Measurements from ENCODE around the gene RMND5A. TPM values are rescaled to one million over a fixed set of nuclear protein-coding genes. Genes with fewer than 3 reads are reported as not detected.

The RMND5A gene
- total RNA-seq, 1 donor from 2014 or later: 26.6 TPM

DNA sequence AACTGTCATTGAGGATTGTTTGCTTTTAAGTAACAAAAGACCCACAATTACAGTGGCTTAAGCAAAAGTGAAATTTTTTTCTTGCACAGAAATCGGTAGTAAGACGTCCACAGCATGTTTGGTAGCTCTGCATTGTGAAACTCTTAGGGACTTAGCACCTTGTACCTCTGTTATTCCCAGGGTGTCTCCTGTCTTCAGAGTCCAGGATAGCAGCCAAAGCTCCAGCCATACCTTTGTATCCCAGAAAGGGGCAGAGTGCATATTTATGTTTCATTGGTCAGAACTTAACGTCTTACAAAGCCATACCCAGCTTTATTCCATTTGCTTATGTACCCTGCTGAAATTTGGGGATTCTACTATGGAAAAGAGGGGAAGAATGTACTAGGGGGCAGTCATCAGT is 32.8 kb downstream of the RMND5A start:
- no peaks in the 10 kb centered on the region for H3K36me3 ChIP-seq (ENCODE audit: control insufficient read depth, insufficient read depth, low read length)

DNA sequence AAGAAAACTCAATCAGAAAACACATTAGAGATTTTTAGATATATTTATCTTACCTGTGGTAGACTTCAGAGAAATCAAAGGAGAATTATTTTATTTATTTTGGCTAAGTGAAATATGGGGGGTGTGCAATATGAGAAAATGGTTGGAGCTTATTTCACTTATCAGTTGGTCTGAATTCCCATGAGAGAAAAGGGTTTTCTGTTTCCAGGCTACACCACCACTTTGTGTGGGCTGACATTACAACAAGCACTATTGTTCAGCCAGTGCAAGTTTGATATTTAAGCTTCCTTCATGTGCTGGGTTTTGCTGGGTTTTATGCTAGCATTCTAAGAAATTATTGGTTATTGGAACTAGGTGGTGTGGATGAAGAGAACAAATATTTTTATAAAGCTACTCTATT is 33.5 kb downstream of the RMND5A start:
- Histone ChIP-seq H3K36me3 (ENCODE audit: control insufficient read depth, insufficient read depth, low read length) (no peaks in the 10 kb centered on the region), H3K27me3 (ENCODE audit: control insufficient read depth, insufficient read depth, low read length) (no peaks in the 10 kb centered on the region), H3K4me3 (ENCODE audit: low read depth, low read length) (no peak overlapping the region)
- TF ChIP-seq, protein P1, sequence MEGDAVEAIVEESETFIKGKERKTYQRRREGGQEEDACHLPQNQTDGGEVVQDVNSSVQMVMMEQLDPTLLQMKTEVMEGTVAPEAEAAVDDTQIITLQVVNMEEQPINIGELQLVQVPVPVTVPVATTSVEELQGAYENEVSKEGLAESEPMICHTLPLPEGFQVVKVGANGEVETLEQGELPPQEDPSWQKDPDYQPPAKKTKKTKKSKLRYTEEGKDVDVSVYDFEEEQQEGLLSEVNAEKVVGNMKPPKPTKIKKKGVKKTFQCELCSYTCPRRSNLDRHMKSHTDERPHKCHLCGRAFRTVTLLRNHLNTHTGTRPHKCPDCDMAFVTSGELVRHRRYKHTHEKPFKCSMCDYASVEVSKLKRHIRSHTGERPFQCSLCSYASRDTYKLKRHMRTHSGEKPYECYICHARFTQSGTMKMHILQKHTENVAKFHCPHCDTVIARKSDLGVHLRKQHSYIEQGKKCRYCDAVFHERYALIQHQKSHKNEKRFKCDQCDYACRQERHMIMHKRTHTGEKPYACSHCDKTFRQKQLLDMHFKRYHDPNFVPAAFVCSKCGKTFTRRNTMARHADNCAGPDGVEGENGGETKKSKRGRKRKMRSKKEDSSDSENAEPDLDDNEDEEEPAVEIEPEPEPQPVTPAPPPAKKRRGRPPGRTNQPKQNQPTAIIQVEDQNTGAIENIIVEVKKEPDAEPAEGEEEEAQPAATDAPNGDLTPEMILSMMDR (IDR thresholded peaks at IDR 0.05; ENCODE audit: insufficient read depth, low read length, poor library complexity, severe bottlenecking): no peak
- DNase-seq (ENCODE audit: low read depth): no peak

More for the DNA sequence above, 32.8 kb downstream of the RMND5A start:
- Histone ChIP-seq H3K4me3 (ENCODE audit: low read depth, low read length) (no peak overlapping the region), H3K27me3 (ENCODE audit: control insufficient read depth, insufficient read depth, low read length) (no peaks in the 10 kb centered on the region)
- no peak for DNase-seq (ENCODE audit: low read depth)
- TF ChIP-seq, protein P1 (IDR thresholded peaks at IDR 0.05; ENCODE audit: insufficient read depth, low read length, poor library complexity, severe bottlenecking): no peak

DNA sequence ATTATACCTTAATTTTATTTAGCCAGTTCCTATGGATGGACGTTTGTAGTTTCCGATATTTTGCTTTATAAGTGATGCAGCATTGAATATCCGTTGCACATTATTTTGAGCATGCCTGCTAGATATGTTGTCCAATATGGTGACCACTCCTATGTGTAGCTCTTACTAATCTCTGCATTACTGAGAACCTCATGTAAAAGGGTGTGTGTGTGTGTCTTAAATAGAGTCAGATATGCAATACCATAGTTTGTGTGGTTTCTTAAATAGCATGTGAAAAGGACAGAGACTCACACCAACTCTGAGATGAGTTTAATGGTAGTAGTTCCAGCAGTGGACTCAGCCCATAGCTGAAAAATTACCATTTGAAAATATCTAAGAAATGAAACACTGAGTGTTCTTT is 38.3 kb downstream of the RMND5A start:
- H3K4me3 ChIP-seq (ENCODE audit: low read depth, low read length): no peak overlapping the region
- TF ChIP-seq, protein P1 (IDR thresholded peaks at IDR 0.05; ENCODE audit: insufficient read depth, low read length, poor library complexity, severe bottlenecking): no peak
- DNase-seq (ENCODE audit: low read depth): no peak
- H3K36me3 ChIP-seq (ENCODE audit: control insufficient read depth, insufficient read depth, low read length): no peaks in the 10 kb centered on the region
- no peaks in the 10 kb centered on the region for H3K27me3 ChIP-seq (ENCODE audit: control insufficient read depth, insufficient read depth, low read length)

DNA sequence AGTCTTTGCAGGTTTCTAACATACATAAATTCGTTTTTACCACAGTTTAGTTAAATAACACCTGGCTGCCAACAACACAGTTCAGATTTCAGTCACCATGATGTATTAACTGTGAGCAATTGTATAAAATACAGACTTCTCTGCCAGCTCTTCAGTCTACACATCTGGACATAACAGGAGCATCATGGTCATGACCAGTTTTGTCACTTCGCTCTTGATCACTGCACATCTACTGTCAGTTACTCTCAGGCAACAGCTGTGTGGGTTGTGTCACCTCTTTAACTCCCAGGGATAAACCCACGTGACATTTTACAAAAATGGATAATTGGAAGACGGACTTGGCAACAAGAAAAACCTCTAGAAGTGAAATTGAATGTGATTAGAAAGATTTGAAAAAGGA is 40.3 kb downstream of the RMND5A start:
- DNase-seq (ENCODE audit: low read depth): no peak
- Histone ChIP-seq H3K4me3 (ENCODE audit: low read depth, low read length) (no peak overlapping the region), H3K27me3 (ENCODE audit: control insufficient read depth, insufficient read depth, low read length) (no peaks in the 10 kb centered on the region), H3K36me3 (ENCODE audit: control insufficient read depth, insufficient read depth, low read length) (no peaks in the 10 kb centered on the region)
- TF ChIP-seq, protein P1 (IDR thresholded peaks at IDR 0.05; ENCODE audit: insufficient read depth, low read length, poor library complexity, severe bottlenecking): no peak

DNA sequence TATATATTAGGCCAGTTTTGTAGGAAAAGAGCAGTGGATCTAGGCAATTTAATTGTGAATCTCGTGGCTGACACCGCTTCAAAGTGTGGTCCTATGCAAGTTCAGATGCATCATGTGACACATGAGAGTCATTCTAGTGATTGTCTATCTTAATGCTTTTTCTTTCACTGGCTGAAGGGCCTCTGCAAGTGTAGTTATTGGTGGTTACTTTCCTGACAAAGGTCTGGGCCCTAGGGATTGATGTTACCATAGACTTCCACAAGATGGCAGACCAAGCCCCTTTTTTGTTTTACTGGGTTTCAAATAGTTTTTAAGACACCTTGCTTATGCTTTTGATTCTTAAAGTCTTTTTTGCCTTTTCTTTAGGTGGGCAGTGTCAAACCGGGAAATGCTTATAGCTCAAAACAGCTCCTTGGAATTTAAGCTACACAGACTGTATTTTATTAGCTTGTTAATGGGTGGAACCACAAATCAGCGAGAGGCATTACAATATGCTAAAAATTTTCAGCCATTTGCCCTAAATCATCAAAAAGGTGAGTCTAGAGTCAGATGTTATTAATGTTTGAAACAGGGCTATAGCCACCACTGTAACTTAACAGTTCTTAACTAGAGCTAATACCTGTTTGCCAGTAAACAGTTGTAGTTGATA is 44.7 kb downstream of the RMND5A start:
- DNase-seq (ENCODE audit: low read depth): peak; percentile 2
- Histone ChIP-seq H3K4me3 (ENCODE audit: low read depth, low read length) (no peak overlapping the region), H3K36me3 (ENCODE audit: control insufficient read depth, insufficient read depth, low read length) (no peaks in the 10 kb centered on the region), H3K27me3 (ENCODE audit: control insufficient read depth, insufficient read depth, low read length) (no peaks in the 10 kb centered on the region)
- TF ChIP-seq, protein P1 (IDR thresholded peaks at IDR 0.05; ENCODE audit: insufficient read depth, low read length, poor library complexity, severe bottlenecking): peak; percentile 57

DNA sequence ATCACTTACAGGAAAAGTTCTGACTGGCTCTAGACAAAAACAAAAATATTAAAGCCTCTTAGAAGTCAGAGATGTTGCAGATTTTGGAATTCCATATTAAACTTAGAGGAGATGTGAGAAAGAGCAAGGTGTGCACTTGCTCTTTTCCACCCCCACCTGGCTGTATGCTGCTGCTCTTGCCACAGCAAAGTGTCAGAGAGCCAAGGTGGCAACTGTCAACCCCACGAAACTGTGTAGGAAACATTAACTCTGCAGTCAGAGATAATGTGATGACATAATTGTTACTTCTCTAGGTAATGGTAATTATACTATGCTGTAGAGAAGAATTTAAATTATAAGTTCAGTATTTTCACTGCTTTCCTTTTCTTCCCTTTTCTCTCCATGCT is 45.2 kb downstream of the RMND5A start:
- DNase-seq (ENCODE audit: low read depth): no peak
- no peaks in the 10 kb centered on the region for H3K27me3 ChIP-seq (ENCODE audit: control insufficient read depth, insufficient read depth, low read length)
- TF ChIP-seq, protein P1 (IDR thresholded peaks at IDR 0.05; ENCODE audit: insufficient read depth, low read length, poor library complexity, severe bottlenecking): no peak
- no peaks in the 10 kb centered on the region for H3K36me3 ChIP-seq (ENCODE audit: control insufficient read depth, insufficient read depth, low read length)
- no peak overlapping the region for H3K4me3 ChIP-seq (ENCODE audit: low read depth, low read length)

Measured in kidney epithelial cell (primary cell).